K562 (cell line): Measurements from ENCODE around the gene OLR1.

Source experiments
- CEBPB ChIP-seq: fragments of 450-650 bp; IDR thresholded peaks from 2 replicates; pipeline ENCODE4 v1.6.1; 2016; ENCODE audit warnings: missing genetic modification characterization, missing compliant biosample characterization
- ETS1 ChIP-seq: conservative IDR thresholded peaks from 2 replicates; pipeline ENCODE4 v1.6.1; 2011; ENCODE audit warnings: low read depth, mild to moderate bottlenecking, low read length; ENCODE audit not compliant: control insufficient read depth
- FOXM1 ChIP-seq, 2 experiments: fragments of 450-650 bp in 1 of 2; sonication (generic) in 1 of 2; formaldehyde crosslinking in 1 of 2; IDR thresholded peaks; 2 replicates each; pipeline versions ENCODE4 v1.6.1 to v1.9.0; 2017 to 2022; ENCODE audit warnings: low read depth in 2 of 2, mild to moderate bottlenecking in 2 of 2, missing genetic modification reagents in 1 of 2, moderate library complexity in 1 of 2
- JUNB ChIP-seq: fragments of 450-650 bp; formaldehyde crosslinking; conservative IDR thresholded peaks from 2 replicates; pipeline ENCODE4 v1.4.0; 2020; ENCODE audit warnings: mild to moderate bottlenecking
- MAFK ChIP-seq: IDR thresholded peaks from 2 replicates; pipeline ENCODE4 v1.6.1; 2011; ENCODE audit warnings: low read length, improper control_type of control experiment
- MYNN ChIP-seq, 2 experiments: sonication (generic); formaldehyde crosslinking in 1 of 2; IDR thresholded peaks; 2 replicates each; pipeline versions ENCODE4 v1.5.0 to v1.6.1; 2016 to 2020; ENCODE audit warnings: antibody characterized with exemption in 1 of 2, missing genetic modification reagents in 1 of 2
- NBN ChIP-seq: fragments of 450-650 bp; IDR thresholded peaks from 2 replicates; pipeline ENCODE4 v1.6.1; 2016; ENCODE audit warnings: low read depth, mild to moderate bottlenecking
- POLR2A ChIP-seq: fragments of 450-650 bp; conservative IDR thresholded peaks from 2 replicates; pipeline ENCODE4 v1.6.1; 2016
- PTTG1 ChIP-seq: fragments of 450-650 bp; IDR thresholded peaks from 2 replicates; pipeline ENCODE4 v1.6.1; 2016; ENCODE audit warnings: low read depth, mild to moderate bottlenecking, missing genetic modification characterization, missing compliant biosample characterization
- ZBTB9 ChIP-seq: fragments of 450-650 bp; formaldehyde crosslinking; IDR thresholded peaks from 2 replicates; pipeline ENCODE4 v1.4.0; 2020; ENCODE audit warnings: mild to moderate bottlenecking, moderate library complexity

- TF ChIP-seq MYNN (IDR thresholded peaks at IDR 0.05): no peak
- no peak for TF ChIP-seq MYNN (CRISPR knock-in tag; IDR thresholded peaks at IDR 0.05)
- no peak for TF ChIP-seq ETS1
- no peak for TF ChIP-seq FOXM1 (IDR thresholded peaks at IDR 0.05; ENCODE audit: low read depth)
- TF ChIP-seq FOXM1 (CRISPR knock-in tag; IDR thresholded peaks at IDR 0.05; ENCODE audit: low read depth): no peak
- no peak for TF ChIP-seq NBN
- TF ChIP-seq ZBTB9: no peak
- no peak for TF ChIP-seq POLR2A
- TF ChIP-seq MAFK: no peak
- no peak for TF ChIP-seq CEBPB (tag)
- TF ChIP-seq PTTG1: no peak
- no peak for TF ChIP-seq JUNB (CRISPR knock-in tag)
These were observed 61.6 kb downstream of the OLR1 start for GRCh38 chr12:10110256-10110844.
